Kidney (tissue), 14 donors: ENCODE results near the gene NANOS1. TPM values are rescaled to one million over a fixed set of nuclear protein-coding genes. Genes with fewer than 3 reads are reported as not detected.

Experiments
- DNase-seq, 5 donors: peaks; one replicate each; pipeline ENCODE4 v3.0.0-alpha.2; 2013 to 2020
- FAIRE-seq: peaks from 2 replicates; lab custom pipeline; 2012; peaks lifted over from hg19 to GRCh38; lab: Jason Lieb, UNC
- H3K27ac ChIP-seq, 2 donors: one replicate each; pipeline ENCODE4 v1.7.0; 2013; ENCODE audit warnings: low read depth in 2 of 2, low read length in 2 of 2, inconsistent platforms in 1 of 2
- H3K27me3 ChIP-seq: one replicate; pipeline ENCODE4 v1.7.1; 2013; ENCODE audit warnings: low read length, inconsistent platforms; ENCODE audit not compliant: control insufficient read depth, insufficient read depth
- H3K36me3 ChIP-seq, 3 donors: one replicate each; pipeline versions ENCODE4 v1.7.0 to v1.7.1; 2013; ENCODE audit warnings: low read length in 3 of 3, control low read depth in 1 of 3, inconsistent platforms in 1 of 3; ENCODE audit not compliant: insufficient read depth in 3 of 3, control insufficient read depth in 2 of 3
- H3K4me1 ChIP-seq, 3 donors: one replicate each; pipeline versions ENCODE4 v1.7.0 to v1.7.1; 2013; ENCODE audit warnings: low read length in 3 of 3, inconsistent platforms in 1 of 3, low read depth in 1 of 3; ENCODE audit not compliant: control insufficient read depth in 2 of 3, insufficient read depth in 2 of 3
- H3K4me3 ChIP-seq, 3 donors: one replicate each; pipeline versions ENCODE4 v1.7.0 to v1.8.1; 2013; ENCODE audit warnings: low read length in 3 of 3, control low read depth in 1 of 3, inconsistent platforms in 1 of 3
- H3K9ac ChIP-seq, 3 donors: one replicate each; pipeline versions ENCODE4 v1.7.0 to v1.7.1; 2013; ENCODE audit warnings: low read length in 3 of 3, control low read depth in 1 of 3, inconsistent platforms in 1 of 3
- H3K9me3 ChIP-seq, 3 donors: one replicate each; pipeline versions ENCODE4 v1.7.0 to v1.7.1; 2013; ENCODE audit warnings: low read length in 3 of 3, control low read depth in 1 of 3, inconsistent platforms in 1 of 3; ENCODE audit not compliant: control insufficient read depth in 2 of 3, insufficient read depth in 1 of 3
- intact Hi-C: fragments of 100-400 bp; cut with DNase I; formaldehyde crosslinking; loops from one replicate; pipeline ENCODE4 v1.11.1; 2022
- polyA plus RNA-seq: library from polyadenylated mRNA; stranded (reverse); fragments of 350-450 nt; fragmentation: Illumina TruSeq; extraction: RNeasy Lipid Tissue Mini Kit (QIAGEN cat#74804); gene quantifications from one replicate; pipeline ENCODE4 v1.2.3, GENCODE V29; 2014; ENCODE audit warnings: low read depth, low replicate concordance; ENCODE audit not compliant: insufficient read depth
- total RNA-seq: library from RNA; stranded (reverse); fragmentation: NEBNext Ultra II Directional; extraction: Animal tissue kit (Norgen Biotek cat#: 25700); gene quantifications from one replicate; pipeline ENCODE4 v1.2.1, GENCODE V29; 2021
- TF ChIP-seq, protein P1 (sequence below): IDR thresholded peaks from 3 replicates; pipeline ENCODE4 v1.5.1; 2012; ENCODE audit warnings: mild to moderate bottlenecking, moderate library complexity, borderline replicate concordance; ENCODE audit not compliant: insufficient read depth; ENCODE audit errors: extremely low read depth
- donor health status: control.
- donor health status: control.
- donor health status: control.
- donor health status: control.
- donor health status: control.
- donor health status: DM: yes; HTN: yes; CAD: no.
- donor health status: Normal renal cell carcinoma (clear cell type).

NANOS1 gene
- total and polyA plus RNA-seq, 2 donors from 2014 or later = 1.1 to 4.5 TPM

DNA sequence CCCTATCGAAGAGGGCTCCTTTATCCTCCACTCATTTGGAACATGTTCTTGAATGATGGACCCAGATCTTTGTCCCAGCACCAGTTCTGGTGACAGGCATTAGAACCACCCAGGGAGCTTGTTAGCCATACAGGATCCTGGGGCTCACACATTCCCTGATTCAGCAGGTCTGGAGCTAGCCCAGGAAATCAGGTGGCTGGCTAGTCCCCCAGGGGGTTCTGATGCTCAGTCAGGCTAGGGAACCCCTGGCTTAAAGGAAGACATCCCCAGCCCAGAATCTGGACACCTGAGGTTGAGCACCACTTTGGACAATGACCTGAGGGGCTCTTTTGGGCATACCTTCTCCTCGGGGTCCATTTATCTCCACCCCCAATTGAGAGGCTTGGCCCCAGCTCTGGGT, 37.0 kb upstream of the NANOS1 start:
- H3K4me3 ChIP-seq = no peak overlapping the region

DNA sequence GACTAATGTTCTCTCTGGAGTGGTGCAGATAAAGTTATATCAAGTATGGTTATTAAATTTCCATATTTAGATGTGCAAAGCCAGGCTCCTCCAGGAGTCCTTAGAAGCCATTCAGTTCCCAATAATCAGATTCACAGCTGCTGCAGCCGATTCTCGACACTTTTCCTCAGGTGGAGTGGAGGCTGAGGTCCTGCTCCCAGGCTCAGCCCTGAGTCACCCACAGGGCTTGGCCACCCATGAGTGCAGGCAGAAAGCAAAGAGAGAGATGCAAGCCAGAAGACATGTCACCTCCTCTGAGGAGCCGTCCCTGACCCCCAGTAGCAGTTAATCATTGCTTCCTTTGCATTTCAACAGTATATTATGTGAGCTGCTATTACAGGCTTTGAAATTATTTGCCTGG, 36.3 kb upstream of the NANOS1 start:
- TF ChIP-seq, protein P1, sequence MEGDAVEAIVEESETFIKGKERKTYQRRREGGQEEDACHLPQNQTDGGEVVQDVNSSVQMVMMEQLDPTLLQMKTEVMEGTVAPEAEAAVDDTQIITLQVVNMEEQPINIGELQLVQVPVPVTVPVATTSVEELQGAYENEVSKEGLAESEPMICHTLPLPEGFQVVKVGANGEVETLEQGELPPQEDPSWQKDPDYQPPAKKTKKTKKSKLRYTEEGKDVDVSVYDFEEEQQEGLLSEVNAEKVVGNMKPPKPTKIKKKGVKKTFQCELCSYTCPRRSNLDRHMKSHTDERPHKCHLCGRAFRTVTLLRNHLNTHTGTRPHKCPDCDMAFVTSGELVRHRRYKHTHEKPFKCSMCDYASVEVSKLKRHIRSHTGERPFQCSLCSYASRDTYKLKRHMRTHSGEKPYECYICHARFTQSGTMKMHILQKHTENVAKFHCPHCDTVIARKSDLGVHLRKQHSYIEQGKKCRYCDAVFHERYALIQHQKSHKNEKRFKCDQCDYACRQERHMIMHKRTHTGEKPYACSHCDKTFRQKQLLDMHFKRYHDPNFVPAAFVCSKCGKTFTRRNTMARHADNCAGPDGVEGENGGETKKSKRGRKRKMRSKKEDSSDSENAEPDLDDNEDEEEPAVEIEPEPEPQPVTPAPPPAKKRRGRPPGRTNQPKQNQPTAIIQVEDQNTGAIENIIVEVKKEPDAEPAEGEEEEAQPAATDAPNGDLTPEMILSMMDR = no peak
- DNase-seq = no peak

More for the DNA sequence above, 37.0 kb upstream of the NANOS1 start:
- Histone ChIP-seq H3K4me1 (no peaks in the 10 kb centered on the region), H3K27me3 (no peaks in the 10 kb centered on the region), H3K9ac (no peak overlapping the region), H3K36me3 (no peaks in the 10 kb centered on the region), H3K9me3 (no peaks in the 10 kb centered on the region), H3K27ac (no peak overlapping the region)
- DNase-seq (no peak), FAIRE-seq (no peak)
- TF ChIP-seq, protein P1 = no peak
- intact Hi-C loops = no loop called here

DNA sequence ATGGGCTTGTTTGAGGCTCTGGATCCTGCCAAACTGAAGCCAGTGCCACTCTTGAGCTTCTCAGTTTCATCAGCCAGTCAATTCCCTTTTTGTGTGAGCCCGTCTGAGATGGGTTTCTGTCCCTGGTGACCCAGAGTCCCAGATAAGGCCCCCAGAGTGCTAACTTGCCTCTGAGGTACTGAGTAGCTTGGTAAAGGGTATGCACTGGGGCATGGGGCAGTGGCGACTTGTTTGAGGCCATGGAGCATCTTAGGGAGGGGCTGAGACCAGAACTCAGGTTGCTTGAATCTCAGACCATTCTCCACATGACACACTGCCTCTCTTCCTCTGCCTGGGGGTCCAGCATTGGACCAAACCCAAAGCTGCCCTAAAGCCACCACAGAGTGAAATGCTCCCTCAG, 35.2 kb upstream of the NANOS1 start:
- no peaks in the 10 kb centered on the region for H3K4me1 ChIP-seq
- TF ChIP-seq, protein P1 = no peak
- intact Hi-C loops = no loop called here
- H3K27me3 ChIP-seq = no peaks in the 10 kb centered on the region
- DNase-seq (no peak), FAIRE-seq (no peak)
- no peak overlapping the region for H3K4me3 ChIP-seq
- no peak overlapping the region for H3K27ac ChIP-seq
- H3K36me3 ChIP-seq = no peaks in the 10 kb centered on the region
- H3K9ac ChIP-seq = no peak overlapping the region
- no peaks in the 10 kb centered on the region for H3K9me3 ChIP-seq

More for the DNA sequence above, 36.3 kb upstream of the NANOS1 start:
- Histone ChIP-seq H3K27me3 (no peaks in the 10 kb centered on the region), H3K4me1 (no peaks in the 10 kb centered on the region), H3K4me3 (no peak overlapping the region), H3K9me3 (no peaks in the 10 kb centered on the region), H3K36me3 (no peaks in the 10 kb centered on the region), H3K9ac (no peak overlapping the region), H3K27ac (no peak overlapping the region)
- intact Hi-C loops = no loop called here
- no peak for FAIRE-seq

DNA sequence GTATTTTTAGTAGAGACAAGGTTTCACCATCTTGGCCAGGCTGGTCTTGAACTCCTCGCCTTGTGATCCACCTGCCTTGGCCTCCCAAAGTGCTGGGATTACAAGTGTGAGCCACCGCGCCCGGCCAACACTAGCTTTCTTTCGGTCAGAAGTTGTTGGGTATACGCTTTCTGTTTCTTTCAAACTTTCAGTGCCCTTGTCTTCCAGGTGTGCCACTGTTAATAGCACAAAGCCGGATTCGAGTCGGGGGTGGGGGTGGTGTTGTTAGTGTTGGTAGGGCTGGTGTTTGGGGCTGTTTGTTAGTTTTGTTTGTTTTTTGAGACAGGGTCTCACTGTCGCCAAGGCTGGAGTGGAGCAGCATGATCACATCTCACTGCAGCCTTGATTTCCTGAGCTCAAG, 33.8 kb upstream of the NANOS1 start:
- TF ChIP-seq, protein P1 = no peak
- Histone ChIP-seq H3K9me3 (no peaks in the 10 kb centered on the region), H3K27me3 (no peaks in the 10 kb centered on the region), H3K36me3 (no peaks in the 10 kb centered on the region), H3K4me1 (no peaks in the 10 kb centered on the region), H3K9ac (no peak overlapping the region), H3K4me3 (no peak overlapping the region), H3K27ac (no peak overlapping the region)
- intact Hi-C loops = no loop called here
- DNase-seq (no peak), FAIRE-seq (no peak)
